ENCODE results near the gene SLC25A10.

Gene SLC25A10

DNA sequence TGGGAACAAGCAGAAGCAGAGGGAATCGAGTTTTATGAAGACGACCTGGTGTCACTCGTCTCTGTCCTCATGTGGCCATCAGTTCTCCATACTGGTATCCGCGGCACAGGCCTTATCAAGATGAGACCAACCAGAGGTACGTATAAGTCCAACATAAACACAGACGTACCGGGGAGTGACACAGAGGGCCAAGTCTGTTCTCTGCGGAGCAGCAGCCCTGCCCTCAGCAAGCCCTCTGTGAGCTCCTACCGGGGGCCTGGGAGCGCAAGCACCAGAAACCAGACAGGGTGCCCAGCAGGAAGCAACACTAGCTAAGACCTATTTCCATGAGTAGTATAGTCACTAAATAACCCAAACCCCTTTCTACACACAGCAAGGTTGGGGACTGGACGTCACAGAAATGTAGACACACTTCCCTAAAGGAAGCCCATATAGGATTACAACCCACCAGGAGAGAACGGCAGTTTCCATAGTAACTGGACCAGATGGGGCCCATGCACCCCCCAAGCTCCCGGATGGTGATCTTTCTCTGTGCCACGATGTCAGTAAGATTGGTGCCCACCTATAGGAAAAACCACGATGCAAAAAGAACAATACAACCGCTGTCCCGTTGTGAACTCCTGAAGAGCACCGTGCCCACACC, 29.4 kb upstream of the SLC25A10 start:
- H3K4me3 Mint-ChIP-seq, result peak overlapping the region; percentile 92
- no peaks in the 10 kb centered on the region for H3K27me3 Mint-ChIP-seq
- peaks cover 29% of the 10 kb centered on the region for H3K4me1 Mint-ChIP-seq (ENCODE audit: low read depth)
- H3K36me3 Mint-ChIP-seq, result peaks cover 2% of the 10 kb centered on the region
- peak overlapping the region; percentile 75 for H3K27ac Mint-ChIP-seq
- no peaks in the 10 kb centered on the region for H3K9me3 Mint-ChIP-seq (ENCODE audit: low read depth)

DNA sequence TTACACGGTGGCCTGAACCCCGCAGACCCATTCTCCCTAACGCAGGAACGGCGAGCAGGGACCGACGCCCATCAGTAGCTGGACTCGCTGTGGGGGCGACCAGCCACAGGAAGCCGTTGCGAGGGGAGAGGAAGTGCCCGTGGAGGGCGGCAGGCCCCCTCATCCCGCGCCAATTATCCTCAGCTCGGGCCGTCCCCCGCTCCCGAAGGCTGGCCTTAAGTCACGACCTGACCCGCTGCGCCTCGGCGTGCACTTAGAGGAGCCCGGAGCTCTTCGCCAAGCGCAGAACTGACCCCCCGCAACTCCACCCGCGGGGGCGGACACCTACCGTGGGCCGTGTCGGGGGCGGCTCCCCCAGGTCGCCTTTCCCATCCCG, 28.9 kb upstream of the SLC25A10 start:
- Mint-ChIP-seq H3K4me3 (peak overlapping the region; percentile 92), H3K9me3 (ENCODE audit: low read depth) (no peaks in the 10 kb centered on the region), H3K36me3 (peaks cover 2% of the 10 kb centered on the region), H3K27me3 (no peaks in the 10 kb centered on the region), H3K27ac (peak overlapping the region; percentile 75), H3K4me1 (ENCODE audit: low read depth) (peaks cover 29% of the 10 kb centered on the region)

DNA sequence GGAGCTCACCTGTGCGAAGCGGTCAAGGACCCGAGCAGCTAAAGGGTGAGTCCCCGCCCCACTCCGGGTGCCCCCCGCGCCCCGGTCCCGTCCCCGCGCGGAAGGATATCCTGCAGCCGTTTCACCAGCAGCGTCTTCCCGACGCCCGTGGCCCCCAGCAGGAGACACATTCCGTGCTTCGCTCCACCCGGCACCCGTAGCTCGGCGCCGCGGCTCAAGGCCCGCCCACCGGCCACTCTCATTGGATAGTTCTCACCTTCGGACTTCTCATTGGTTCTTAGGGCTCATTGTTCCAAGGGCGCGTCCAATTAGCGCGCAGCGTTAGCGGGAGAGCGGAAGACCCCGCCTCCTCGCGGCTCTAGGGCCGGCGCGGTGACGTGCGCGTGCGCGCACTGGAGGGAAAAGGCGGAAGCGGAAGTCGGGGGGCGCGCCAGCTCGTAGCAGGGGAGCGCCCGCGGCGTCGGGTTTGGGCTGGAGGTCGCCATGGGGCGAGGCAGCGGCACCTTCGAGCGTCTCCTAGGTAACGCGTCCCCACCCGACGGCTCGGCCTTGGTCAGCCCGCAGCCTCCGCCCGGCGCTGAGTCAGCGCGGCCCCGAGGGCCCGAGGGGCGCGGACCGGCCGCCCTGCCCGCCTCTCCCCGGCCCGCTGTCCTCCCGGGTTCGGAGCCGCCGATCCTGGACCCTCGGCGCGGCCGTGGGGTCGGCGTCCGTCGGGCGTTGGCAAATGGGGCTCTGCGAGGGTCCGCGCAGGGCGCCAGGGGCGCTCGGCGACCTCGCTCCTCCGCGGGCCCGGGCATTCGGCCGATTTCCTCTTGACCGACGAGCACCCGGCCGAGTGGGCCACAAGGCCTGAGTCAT, 28.3 kb upstream of the SLC25A10 start, which contains the start of the genes ARL16 and HGS:
Gene ARL16 (minus strand): TSS at position 214 of the 858 bp plus-strand sequence. CDS start 44 bp downstream, at position 170.
Gene HGS (plus strand): TSS at position 428 of the 858 bp plus-strand sequence. CDS start 56 bp downstream, at position 484.
- Mint-ChIP-seq H3K4me3 (peak within 1 kb of the TSS; percentile 92), H3K27me3 (no peaks in the 10 kb centered on the region), H3K36me3 (peaks cover 2% of the 10 kb centered on the region), H3K27ac (peak within 1 kb of the TSS; percentile 92), H3K9me3 (ENCODE audit: low read depth) (no peaks in the 10 kb centered on the region), H3K4me1 (ENCODE audit: low read depth) (peaks cover 29% of the 10 kb centered on the region)

DNA sequence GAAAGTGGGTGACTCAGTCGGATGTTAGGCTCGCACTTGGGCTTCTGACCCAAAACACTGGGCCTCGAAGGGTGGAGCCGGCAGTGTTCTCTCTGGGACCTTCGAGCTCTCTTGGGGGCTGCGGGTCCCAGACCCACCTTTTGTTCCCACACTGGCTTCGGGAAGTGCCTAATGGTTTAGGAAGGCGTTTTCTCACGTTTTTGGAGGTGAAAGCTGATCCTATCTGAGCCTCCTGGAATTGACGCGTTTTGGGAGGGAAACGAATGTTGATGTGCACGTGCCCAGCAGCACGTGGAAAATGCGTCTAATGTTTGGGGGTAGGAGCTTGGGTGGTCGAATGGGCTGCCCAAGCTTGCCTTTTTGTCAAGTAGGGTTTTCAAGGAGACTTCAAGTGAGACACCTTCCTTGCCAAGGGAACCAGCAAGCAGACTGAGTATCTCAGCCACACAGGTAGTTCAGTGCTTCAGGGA, 27.6 kb upstream of the SLC25A10 start:
- H3K36me3 Mint-ChIP-seq, result peaks cover 2% of the 10 kb centered on the region
- H3K27ac Mint-ChIP-seq, result peak overlapping the region; percentile 88
- H3K4me1 Mint-ChIP-seq (ENCODE audit: low read depth), result peaks cover 27% of the 10 kb centered on the region
- no peaks in the 10 kb centered on the region for H3K9me3 Mint-ChIP-seq (ENCODE audit: low read depth)
- H3K4me3 Mint-ChIP-seq, result peak overlapping the region; percentile 91
- no peaks in the 10 kb centered on the region for H3K27me3 Mint-ChIP-seq

DNA sequence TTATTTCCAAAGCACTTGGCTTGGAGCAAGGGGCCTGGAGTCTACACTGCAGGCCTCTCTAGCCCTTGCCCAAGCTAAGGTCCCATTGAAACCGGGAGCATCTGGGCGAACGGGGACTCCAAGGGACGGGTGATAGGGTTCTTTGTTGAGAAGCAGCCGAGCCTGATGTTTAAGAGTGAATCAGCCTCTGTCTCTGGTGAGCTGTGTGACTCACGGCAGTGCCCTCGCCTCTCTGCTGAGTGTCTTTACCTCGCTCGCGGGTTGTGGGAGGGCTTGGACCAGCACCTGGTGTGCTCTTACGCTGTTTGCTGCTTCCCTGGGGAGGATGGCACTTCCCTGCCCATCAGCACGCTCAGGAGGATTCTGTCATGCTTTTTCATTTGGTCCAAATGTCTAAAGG, 27.0 kb upstream of the SLC25A10 start:
- Mint-ChIP-seq H3K27ac (peak overlapping the region; percentile 88), H3K36me3 (peaks cover 2% of the 10 kb centered on the region), H3K9me3 (ENCODE audit: low read depth) (no peaks in the 10 kb centered on the region), H3K27me3 (no peaks in the 10 kb centered on the region), H3K4me1 (ENCODE audit: low read depth) (peaks cover 27% of the 10 kb centered on the region), H3K4me3 (peak overlapping the region; percentile 91)

DNA sequence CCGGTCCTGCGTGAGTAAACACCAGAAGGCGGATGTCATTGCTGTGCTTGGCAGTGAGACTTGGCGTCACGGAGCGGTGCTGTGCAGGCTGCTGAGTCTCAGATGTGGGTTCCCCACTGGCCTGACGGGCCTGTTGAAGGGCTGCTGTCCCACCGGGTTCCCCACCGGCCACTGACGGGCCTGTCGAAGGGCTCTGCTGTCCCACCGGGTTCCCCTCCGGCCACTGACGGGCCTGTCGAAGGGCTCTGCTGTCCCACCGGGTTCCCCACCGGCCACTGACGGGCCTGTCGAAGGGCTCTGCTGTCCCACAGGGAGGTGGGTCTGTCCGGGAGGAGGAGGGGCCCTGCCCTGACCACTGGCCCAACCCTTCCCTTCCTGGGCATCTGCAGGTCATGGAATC, 25.5 kb upstream of the SLC25A10 start:
- Mint-ChIP-seq H3K27me3 (no peaks in the 10 kb centered on the region), H3K9me3 (ENCODE audit: low read depth) (no peaks in the 10 kb centered on the region), H3K4me3 (no peak overlapping the region), H3K4me1 (ENCODE audit: low read depth) (peaks cover 27% of the 10 kb centered on the region), H3K27ac (no peak overlapping the region), H3K36me3 (peaks cover 2% of the 10 kb centered on the region)

DNA sequence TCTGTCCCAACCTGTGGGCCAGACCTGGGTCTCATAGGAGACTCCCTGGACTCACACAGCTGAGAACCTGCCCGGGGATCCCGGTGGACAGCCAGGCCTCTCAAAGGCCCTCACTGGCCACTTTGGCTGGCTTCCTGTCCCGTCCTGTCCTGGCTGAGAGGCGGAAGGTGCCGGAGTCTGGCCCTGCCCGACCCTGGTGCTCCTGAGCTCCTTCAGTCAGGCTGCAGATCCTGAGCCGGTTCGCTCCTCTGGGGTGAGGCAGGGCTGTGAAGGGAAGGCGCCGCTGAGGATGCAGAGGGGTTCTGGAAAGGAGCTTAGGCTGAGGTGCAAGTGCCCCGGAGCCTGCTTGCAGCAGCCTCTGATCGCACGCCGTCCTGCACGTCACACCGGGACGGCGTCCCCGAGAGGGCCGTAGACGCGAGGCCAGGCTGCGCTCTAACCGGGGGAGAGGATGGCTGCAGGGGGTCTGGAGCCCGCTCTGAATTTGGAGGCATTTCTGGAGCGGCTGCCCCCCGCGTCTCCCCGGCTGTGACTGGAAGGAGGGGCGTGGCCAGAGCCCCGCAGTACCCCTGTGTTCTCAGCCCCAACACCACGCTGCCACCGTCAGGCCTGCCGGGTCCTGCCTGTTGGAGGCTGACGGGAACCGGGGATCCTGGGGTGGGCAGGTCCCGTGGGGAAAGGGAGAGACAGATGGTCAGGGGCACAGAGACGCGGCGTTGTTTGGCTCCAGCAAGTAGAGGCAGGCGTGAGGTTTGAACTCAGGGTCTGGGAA, 24.1 kb upstream of the SLC25A10 start:
- no peaks in the 10 kb centered on the region for H3K9me3 Mint-ChIP-seq (ENCODE audit: low read depth)
- no peak overlapping the region for H3K4me3 Mint-ChIP-seq
- peaks cover 22% of the 10 kb centered on the region for H3K4me1 Mint-ChIP-seq (ENCODE audit: low read depth)
- peaks cover 2% of the 10 kb centered on the region for H3K36me3 Mint-ChIP-seq
- no peak overlapping the region for H3K27ac Mint-ChIP-seq
- H3K27me3 Mint-ChIP-seq, result no peaks in the 10 kb centered on the region

DNA sequence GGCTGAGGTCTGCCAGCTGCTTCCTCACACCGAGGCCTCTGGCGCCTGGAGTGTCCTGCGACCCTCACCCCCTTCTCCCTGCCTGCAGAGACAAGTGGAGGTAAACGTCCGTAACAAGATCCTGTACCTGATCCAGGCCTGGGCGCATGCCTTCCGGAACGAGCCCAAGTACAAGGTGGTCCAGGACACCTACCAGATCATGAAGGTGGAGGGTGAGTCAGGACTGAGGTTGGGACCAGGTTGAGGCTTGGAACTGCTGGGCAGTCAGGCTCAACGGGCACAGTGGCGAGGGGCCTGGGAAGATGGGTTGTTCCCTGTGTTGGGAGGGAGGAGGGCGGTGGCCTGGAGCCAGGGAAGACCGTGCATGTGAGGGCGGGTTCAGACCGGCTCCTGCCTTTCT, 23.5 kb upstream of the SLC25A10 start:
- H3K9me3 Mint-ChIP-seq (ENCODE audit: low read depth), result no peaks in the 10 kb centered on the region
- H3K36me3 Mint-ChIP-seq, result peaks cover 2% of the 10 kb centered on the region
- H3K27ac Mint-ChIP-seq, result no peak overlapping the region
- H3K4me3 Mint-ChIP-seq, result no peak overlapping the region
- no peaks in the 10 kb centered on the region for H3K27me3 Mint-ChIP-seq
- H3K4me1 Mint-ChIP-seq (ENCODE audit: low read depth), result peaks cover 22% of the 10 kb centered on the region

DNA sequence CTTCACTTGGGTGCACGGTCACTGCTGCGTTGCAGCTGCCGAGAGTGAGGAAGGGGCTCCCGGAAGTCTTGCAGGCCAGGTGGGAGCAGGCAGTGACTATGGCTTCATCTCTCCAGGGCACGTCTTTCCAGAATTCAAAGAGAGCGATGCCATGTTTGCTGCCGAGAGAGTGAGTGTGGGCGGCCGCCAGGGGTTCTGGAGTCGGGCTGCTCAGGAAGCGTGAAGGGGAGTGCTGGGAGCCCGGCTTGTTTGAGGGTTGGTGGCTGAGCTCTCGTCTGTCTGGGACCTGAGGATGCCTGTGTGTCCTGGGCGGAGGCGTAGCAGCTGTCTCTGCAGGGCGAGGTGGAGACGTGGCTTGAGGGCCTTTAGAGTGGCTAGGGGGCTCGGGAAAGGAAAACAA, 22.0 kb upstream of the SLC25A10 start:
- Mint-ChIP-seq H3K27me3 (no peaks in the 10 kb centered on the region), H3K4me3 (no peak overlapping the region), H3K36me3 (peaks cover 2% of the 10 kb centered on the region), H3K9me3 (ENCODE audit: low read depth) (no peaks in the 10 kb centered on the region), H3K4me1 (ENCODE audit: low read depth) (peaks cover 14% of the 10 kb centered on the region), H3K27ac (peak overlapping the region; percentile 16)

DNA sequence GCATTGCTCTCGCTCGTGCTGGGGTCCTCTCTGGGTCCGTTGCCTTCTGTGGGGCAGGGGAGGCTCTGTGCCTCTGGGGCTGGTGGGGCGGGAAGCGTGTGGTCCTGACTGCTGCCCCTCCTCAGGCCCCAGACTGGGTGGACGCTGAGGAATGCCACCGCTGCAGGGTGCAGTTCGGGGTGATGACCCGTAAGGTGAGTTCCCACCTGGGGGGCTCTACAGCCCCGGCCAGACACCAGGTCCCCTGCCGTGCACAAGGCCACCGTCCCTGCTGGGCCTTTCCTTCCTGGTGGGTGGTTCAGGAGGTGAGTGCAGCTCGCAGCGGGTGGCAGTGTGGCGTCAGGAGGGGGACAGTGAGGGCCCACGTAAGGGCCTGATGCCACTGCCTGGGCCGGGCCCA, 21.5 kb upstream of the SLC25A10 start:
- peaks cover 9% of the 10 kb centered on the region for H3K4me1 Mint-ChIP-seq (ENCODE audit: low read depth)
- no peak overlapping the region for H3K27ac Mint-ChIP-seq
- peaks cover 2% of the 10 kb centered on the region for H3K36me3 Mint-ChIP-seq
- H3K27me3 Mint-ChIP-seq, result no peaks in the 10 kb centered on the region
- no peaks in the 10 kb centered on the region for H3K9me3 Mint-ChIP-seq (ENCODE audit: low read depth)
- no peak overlapping the region for H3K4me3 Mint-ChIP-seq

DNA sequence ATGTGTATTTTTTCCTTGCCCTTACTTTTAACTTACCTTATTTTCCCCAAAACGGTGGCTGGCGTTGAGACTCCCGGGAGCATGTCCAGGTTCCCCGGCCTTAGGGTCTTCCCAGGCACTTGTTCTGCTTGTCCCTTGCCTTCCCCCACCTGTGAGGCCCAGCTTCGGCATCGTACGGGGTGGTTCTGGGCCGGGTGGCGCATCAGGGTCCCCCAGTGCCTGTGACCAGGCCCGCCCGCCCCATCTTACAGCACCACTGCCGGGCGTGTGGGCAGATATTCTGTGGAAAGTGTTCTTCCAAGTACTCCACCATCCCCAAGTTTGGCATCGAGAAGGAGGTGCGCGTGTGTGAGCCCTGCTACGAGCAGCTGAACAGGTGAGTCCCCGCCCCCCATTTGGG, 20.9 kb upstream of the SLC25A10 start:
- no peaks in the 10 kb centered on the region for H3K9me3 Mint-ChIP-seq (ENCODE audit: low read depth)
- H3K4me1 Mint-ChIP-seq (ENCODE audit: low read depth), result peaks cover 5% of the 10 kb centered on the region
- no peaks in the 10 kb centered on the region for H3K27me3 Mint-ChIP-seq
- H3K36me3 Mint-ChIP-seq, result peaks cover under 1% of the 10 kb centered on the region
- H3K4me3 Mint-ChIP-seq, result no peak overlapping the region
- no peak overlapping the region for H3K27ac Mint-ChIP-seq

DNA sequence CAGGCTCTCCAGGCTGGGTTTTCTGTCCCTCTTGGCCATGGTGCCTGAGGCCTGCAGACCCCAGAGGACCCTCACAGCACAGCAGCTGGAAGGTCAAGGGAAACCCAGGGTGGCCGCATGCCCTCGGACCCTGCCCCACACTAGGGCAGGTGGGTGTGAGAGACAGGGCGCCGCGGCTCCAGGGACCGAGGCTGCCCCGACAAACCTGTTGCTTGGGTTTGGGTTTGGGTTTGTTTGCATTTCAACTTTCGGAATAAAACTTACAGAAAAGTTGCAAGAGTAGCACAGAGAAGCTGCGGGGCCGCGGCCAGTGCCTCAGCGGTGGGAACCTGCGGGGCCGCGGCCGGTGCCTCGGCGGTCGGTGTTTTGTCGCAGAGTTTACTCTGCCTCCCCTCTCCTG, 20.5 kb upstream of the SLC25A10 start:
- Mint-ChIP-seq H3K27me3 (no peaks in the 10 kb centered on the region), H3K9me3 (ENCODE audit: low read depth) (no peaks in the 10 kb centered on the region), H3K4me1 (ENCODE audit: low read depth) (peaks cover 2% of the 10 kb centered on the region), H3K27ac (no peak overlapping the region), H3K36me3 (no peaks in the 10 kb centered on the region), H3K4me3 (no peak overlapping the region)

DNA sequence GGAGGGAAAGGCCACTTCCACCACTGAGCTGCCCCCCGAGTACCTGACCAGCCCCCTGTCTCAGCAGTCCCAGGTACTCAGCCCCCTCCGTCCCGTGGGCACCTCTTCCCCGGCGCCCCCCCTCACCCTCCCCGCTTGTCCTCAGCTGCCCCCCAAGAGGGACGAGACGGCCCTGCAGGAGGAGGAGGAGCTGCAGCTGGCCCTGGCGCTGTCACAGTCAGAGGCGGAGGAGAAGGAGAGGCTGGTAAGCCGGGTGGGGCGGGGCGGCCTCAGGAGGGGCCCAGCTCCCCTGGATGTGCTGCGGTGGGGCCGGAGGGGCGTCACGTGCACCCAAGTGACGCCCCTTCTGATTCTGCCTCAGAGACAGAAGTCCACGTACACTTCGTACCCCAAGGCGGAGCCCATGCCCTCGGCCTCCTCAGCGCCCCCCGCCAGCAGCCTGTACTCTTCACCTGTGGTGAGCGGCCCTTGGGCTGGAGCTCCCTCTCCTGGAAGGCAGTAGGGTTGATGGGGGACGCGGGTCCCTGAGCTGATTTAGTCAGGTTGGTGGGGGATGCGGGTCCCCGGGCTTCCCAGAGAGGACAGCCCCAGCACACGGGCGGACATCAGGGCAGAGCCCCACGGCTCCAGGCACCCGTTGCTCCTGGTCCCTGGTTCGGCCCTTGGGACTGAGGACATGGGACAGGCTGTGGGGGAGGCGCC, 18.4 kb upstream of the SLC25A10 start:
- no peaks in the 10 kb centered on the region for H3K4me1 Mint-ChIP-seq (ENCODE audit: low read depth)
- H3K4me3 Mint-ChIP-seq, result no peak overlapping the region
- H3K9me3 Mint-ChIP-seq (ENCODE audit: low read depth), result no peaks in the 10 kb centered on the region
- H3K27ac Mint-ChIP-seq, result no peak overlapping the region
- H3K36me3 Mint-ChIP-seq, result no peaks in the 10 kb centered on the region
- H3K27me3 Mint-ChIP-seq, result no peaks in the 10 kb centered on the region

DNA sequence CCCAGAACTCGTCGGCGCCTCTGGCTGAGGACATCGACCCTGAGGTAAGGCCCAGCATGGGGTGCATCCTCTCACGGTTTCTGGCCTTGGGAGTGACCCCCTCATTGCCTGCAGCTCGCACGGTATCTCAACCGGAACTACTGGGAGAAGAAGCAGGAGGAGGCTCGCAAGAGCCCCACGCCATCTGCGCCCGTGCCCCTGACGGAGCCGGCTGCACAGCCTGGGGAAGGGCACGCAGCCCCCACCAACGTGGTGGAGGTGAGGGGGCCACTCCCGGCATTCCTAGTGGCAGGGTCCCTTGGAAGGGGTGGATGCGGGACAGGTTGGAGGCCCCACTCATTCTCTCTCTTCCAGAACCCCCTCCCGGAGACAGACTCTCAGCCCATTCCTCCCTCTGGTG, 17.3 kb upstream of the SLC25A10 start:
- Mint-ChIP-seq H3K4me1 (ENCODE audit: low read depth) (peaks cover 1% of the 10 kb centered on the region), H3K27ac (no peak overlapping the region), H3K36me3 (no peaks in the 10 kb centered on the region), H3K9me3 (ENCODE audit: low read depth) (no peaks in the 10 kb centered on the region), H3K27me3 (no peaks in the 10 kb centered on the region), H3K4me3 (no peak overlapping the region)
